Endothelial cell of umbilical vein (primary cell): ENCODE data around the gene ZNF280C. TPM values are rescaled to one million over a fixed set of nuclear protein-coding genes. Genes with fewer than 3 reads are reported as not detected.

Source experiments
- BruUV-seq: library from RNA; stranded (reverse); fragments of 400-500 nt; replicated peaks from 2 replicates; lab custom pipeline; 2021; lab: Mats Ljungman, UMichigan
- CTCF ChIA-PET: fragments of 300-600, 350-600 bp; sonication (Branson Sonifier 250); formaldehyde crosslinking; loops from one replicate; lab custom pipeline; 2021; ENCODE audit warnings: antibody characterized with exemption, inconsistent platforms; lab: Charles Lee
- POLR2A ChIA-PET: fragments of 300-600, 350-600 bp; sonication (Branson Sonifier 250); formaldehyde crosslinking; loops from one replicate; lab custom pipeline; 2021; ENCODE audit warnings: antibody characterized with exemption, inconsistent platforms; lab: Charles Lee
- DNase-seq: peaks from one replicate; pipeline ENCODE4 v3.0.0-alpha.2; 2011; ENCODE audit warnings: low read depth, low spot score
- FAIRE-seq: peaks from 2 replicates; lab custom pipeline; 2011; peaks lifted over from hg19 to GRCh38; lab: Jason Lieb, UNC
- H2AFZ ChIP-seq: 2 replicates; pipeline ENCODE4 v1.6.0; 2012; ENCODE audit warnings: low read depth, low read length, control low read depth, inconsistent platforms
- H3K27ac ChIP-seq: 2 replicates; pipeline ENCODE4 v1.5.1; 2011; ENCODE audit warnings: low read depth, mild to moderate bottlenecking, control low read depth, low read length, moderate library complexity; ENCODE audit not compliant: insufficient read depth
- H3K27me3 ChIP-seq, 2 experiments: 2 replicates each; pipeline versions ENCODE4 v1.6.0 to v1.6.1; 2011; ENCODE audit warnings: low read length in 2 of 2, mixed read lengths in 1 of 2; ENCODE audit not compliant: control insufficient read depth in 2 of 2, insufficient read depth in 2 of 2
- H3K36me3 ChIP-seq, 2 experiments: 2 replicates in 1 of 2; 3 replicates in 1 of 2; pipeline ENCODE4 v1.5.1; 2011; ENCODE audit warnings: low read length in 2 of 2, mild to moderate bottlenecking in 1 of 2, moderate library complexity in 1 of 2; ENCODE audit not compliant: control insufficient read depth in 2 of 2, insufficient read depth in 2 of 2; ENCODE audit errors: extremely low read depth in 1 of 2
- H3K4me1 ChIP-seq: 3 replicates; pipeline ENCODE4 v1.5.1; 2011; ENCODE audit warnings: mild to moderate bottlenecking, low read length; ENCODE audit not compliant: control insufficient read depth, insufficient read depth; ENCODE audit errors: extremely low read depth
- H3K4me2 ChIP-seq: 2 replicates; pipeline ENCODE4 v1.6.1; 2011; ENCODE audit warnings: low read length, control low read depth, mixed read lengths; ENCODE audit not compliant: insufficient read depth
- H3K4me3 ChIP-seq, 3 experiments: fragments of 200-600 bp in 1 of 3; sonication (generic), shearing (Covaris generic) in 1 of 3; replicated peaks in 1 of 3; 2 replicates each; pipeline ENCODE4 v1.5.1; 2011 to 2016; ENCODE audit warnings: control low read depth in 3 of 3, low read length in 3 of 3, mild to moderate bottlenecking in 2 of 3, inconsistent platforms in 1 of 3, low read depth in 1 of 3, moderate library complexity in 1 of 3; ENCODE audit not compliant: insufficient read depth in 1 of 3
- H3K79me2 ChIP-seq: 2 replicates; pipeline ENCODE4 v1.6.0; 2012; ENCODE audit warnings: low read length, inconsistent platforms; ENCODE audit not compliant: control insufficient read depth, insufficient read depth
- H3K9ac ChIP-seq: replicated peaks from 2 replicates; pipeline ENCODE3; 2011; ENCODE audit warnings: low read length, control low read depth; ENCODE audit not compliant: insufficient read depth; ENCODE audit errors: extremely low read depth
- H3K9me1 ChIP-seq: replicated peaks from 3 replicates; pipeline ENCODE4 v1.6.0; 2011; ENCODE audit warnings: mild to moderate bottlenecking, low read length; ENCODE audit not compliant: control insufficient read depth, insufficient read depth; ENCODE audit errors: extremely low read depth
- H3K9me3 ChIP-seq: replicated peaks from 2 replicates; pipeline ENCODE4 v1.5.1; 2012; ENCODE audit warnings: low read length, inconsistent platforms; ENCODE audit not compliant: control insufficient read depth, insufficient read depth
- H4K20me1 ChIP-seq: replicated peaks from 2 replicates; pipeline ENCODE3; 2011; ENCODE audit warnings: mild to moderate bottlenecking, low read length; ENCODE audit not compliant: control insufficient read depth, insufficient read depth; ENCODE audit errors: extremely low read depth
- CTCF ChIP-seq, 2 donors: IDR thresholded peaks; 1 replicate in 1 of 2; 2 replicates in 1 of 2; pipeline ENCODE4 v1.5.1; 2011; ENCODE audit warnings: low read length in 2 of 2, mild to moderate bottlenecking in 2 of 2, moderate library complexity in 2 of 2, control low read depth in 1 of 2, inconsistent platforms in 1 of 2, low read depth in 1 of 2; ENCODE audit not compliant: insufficient read depth in 1 of 2; ENCODE audit errors: extremely low read depth in 1 of 2
- EZH2 ChIP-seq: IDR thresholded peaks from 2 replicates; pipeline ENCODE4 v1.6.1; 2012; ENCODE audit warnings: borderline replicate concordance, low read depth, mild to moderate bottlenecking, moderate library complexity, low read length, inconsistent platforms; ENCODE audit not compliant: severe bottlenecking
- FOS ChIP-seq: IDR thresholded peaks from 2 replicates; pipeline ENCODE4 v1.6.1; 2011; ENCODE audit warnings: mild to moderate bottlenecking, low read length, moderate library complexity, borderline replicate concordance; ENCODE audit not compliant: insufficient read depth
- GATA2 ChIP-seq: IDR thresholded peaks from 2 replicates; pipeline ENCODE4 v1.7.0; 2011; ENCODE audit warnings: low read depth, mild to moderate bottlenecking, moderate library complexity, mixed read lengths, low read length; ENCODE audit not compliant: insufficient read length, insufficient read depth
- JUN ChIP-seq: IDR thresholded peaks from 2 replicates; pipeline ENCODE4 v1.6.1; 2011; ENCODE audit warnings: borderline replicate concordance, low read depth; ENCODE audit not compliant: insufficient read length, insufficient read depth
- MAX ChIP-seq: IDR thresholded peaks from 2 replicates; pipeline ENCODE4 v1.6.1; 2011; ENCODE audit not compliant: insufficient read depth, insufficient read length
- MYC ChIP-seq: IDR thresholded peaks from one replicate; pipeline ENCODE4 v1.6.1; 2011; ENCODE audit warnings: mild to moderate bottlenecking, low read depth, low read length
- POLR2A ChIP-seq: IDR thresholded peaks from 2 replicates; pipeline ENCODE4 v1.6.1; 2012; ENCODE audit warnings: low read depth, mild to moderate bottlenecking, control low read depth, low read length
- POLR2AphosphoS5 ChIP-seq: IDR thresholded peaks from 2 replicates; pipeline ENCODE4 v1.6.1; 2012; ENCODE audit warnings: low read depth, mild to moderate bottlenecking, control low read depth, low read length, moderate library complexity; ENCODE audit not compliant: insufficient read depth
- dilution Hi-C: fragments of 300-500 bp; cut with MboI; formaldehyde crosslinking; loops from one replicate; pipeline ENCODE4 v1.15.0; 2019; ENCODE audit warnings: low sequenced_read_pairs; ENCODE audit not compliant: extremely low pct_ligation_motif_present
- intact Hi-C: fragments of 100-400 bp; cut with micrococcal nuclease; formaldehyde crosslinking; loops from one replicate; pipeline ENCODE4 v1.10.0; 2022
- polyA plus RNA-seq, 4 experiments: library from polyadenylated mRNA; depleted of rRNA in 3 of 4; stranded (reverse) in 3 of 4; unstranded in 1 of 4; fragments of >200 nt; gene quantifications; 2 replicates each; pipeline versions ENCODE4 v1.2.1 to v1.2.3, GENCODE V29; 2011 to 2012; ENCODE audit warnings: missing spikeins in 1 of 4
- total RNA-seq: library from RNA; stranded (reverse); gene quantifications from 2 replicates; pipeline ENCODE4 v1.2.3, GENCODE V29; 2021

Gene ZNF280C
- total and polyA plus RNA-seq, 2 donors (not counting 3 experiments of a cell fraction or from before 2014, with no cell fraction given): 3.2 to 7.7 TPM

GRCh38 chrX:130262231-130262630 lies 6.5 kb downstream of the ZNF280C start:
- DNase-seq (no peak), FAIRE-seq (no peak)
- H3K27me3 ChIP-seq: no peaks in the 10 kb centered on the region
- H3K9me3 ChIP-seq: no peaks in the 10 kb centered on the region
- H3K4me2 ChIP-seq: no peak overlapping the region
- H3K27ac ChIP-seq: no peak overlapping the region
- ChIA-PET POLR2A (no interaction called here), CTCF (no interaction called here)
- H3K79me2 ChIP-seq: peaks cover 21% of the 10 kb centered on the region
- peaks cover 2% of the 10 kb centered on the region for H3K4me1 ChIP-seq
- TF ChIP-seq CTCF (IDR thresholded peaks at IDR 0.05; ENCODE audit: extremely low read depth in 1 of 2, insufficient read depth in 1 of 2, low read depth in 1 of 2, low read length in 2 of 2) (no peak), MYC (no peak), FOS (no peak), POLR2A (no peak), EZH2 (no peak)
- intact Hi-C loops: no loop called here
- no peak overlapping the region for H2AFZ ChIP-seq
- dilution Hi-C loops: no loop called here
- no peaks in the 10 kb centered on the region for H3K36me3 ChIP-seq
- H4K20me1 ChIP-seq: no peaks in the 10 kb centered on the region
- no peak overlapping the region for H3K4me3 ChIP-seq
- H3K9ac ChIP-seq: no peak overlapping the region
- BruUV-seq: no TSS peak
- no peaks in the 10 kb centered on the region for H3K9me1 ChIP-seq

- no peak overlapping the region for H3K9ac ChIP-seq
Observed at GRCh38 chrX:130261296-130261893, 7.3 kb downstream of the ZNF280C start.

More at GRCh38 chrX:130261296-130261893, 7.3 kb downstream of the ZNF280C start:
- ChIA-PET POLR2A (no interaction called here), CTCF (no interaction called here)
- Histone ChIP-seq H3K36me3 (no peaks in the 10 kb centered on the region), H3K79me2 (peaks cover 13% of the 10 kb centered on the region), H4K20me1 (no peaks in the 10 kb centered on the region), H3K4me1 (no peaks in the 10 kb centered on the region), H3K9me1 (no peaks in the 10 kb centered on the region), H3K4me3 (no peak overlapping the region), H3K9me3 (no peaks in the 10 kb centered on the region), H3K27me3 (no peaks in the 10 kb centered on the region), H3K27ac (no peak overlapping the region), H3K4me2 (no peak overlapping the region), H2AFZ (no peak overlapping the region)
- TF ChIP-seq CTCF (IDR thresholded peaks at IDR 0.05; ENCODE audit: extremely low read depth in 1 of 2, insufficient read depth in 1 of 2, low read depth in 1 of 2, low read length in 2 of 2): no peak
- no peak for TF ChIP-seq EZH2
- no peak for TF ChIP-seq GATA2
- TF ChIP-seq JUN: no peak
- no peak for TF ChIP-seq MYC
- no peak for TF ChIP-seq POLR2A
- TF ChIP-seq MAX: no peak
- no peak for TF ChIP-seq FOS
- TF ChIP-seq POLR2AphosphoS5: no peak
- DNase-seq (no peak), FAIRE-seq (no peak)
- dilution Hi-C loops: no loop called here
- BruUV-seq: no TSS peak
- intact Hi-C loops: no loop called here
